LNCaP clone FGC (cell line): ENCODE results near the gene DHDH.
A peak's percentile ranks its signal among the peaks of the same experiment; 100 is the strongest.

Experiments
- DNase-seq: peaks from one replicate; pipeline ENCODE4 v3.0.0-alpha.2; 2011; ENCODE audit warnings: low read depth
- H3K4me3 ChIP-seq: 2 replicates; pipeline ENCODE4 v1.5.1; 2011; ENCODE audit warnings: mild to moderate bottlenecking, low read depth, low read length, control low read depth
- TF ChIP-seq, protein P1 (sequence below): IDR thresholded peaks from 2 replicates; pipeline ENCODE4 v1.5.1; 2012; ENCODE audit warnings: mild to moderate bottlenecking; ENCODE audit not compliant: control insufficient read depth, insufficient read depth; ENCODE audit errors: extremely low read depth

Gene DHDH

DNA sequence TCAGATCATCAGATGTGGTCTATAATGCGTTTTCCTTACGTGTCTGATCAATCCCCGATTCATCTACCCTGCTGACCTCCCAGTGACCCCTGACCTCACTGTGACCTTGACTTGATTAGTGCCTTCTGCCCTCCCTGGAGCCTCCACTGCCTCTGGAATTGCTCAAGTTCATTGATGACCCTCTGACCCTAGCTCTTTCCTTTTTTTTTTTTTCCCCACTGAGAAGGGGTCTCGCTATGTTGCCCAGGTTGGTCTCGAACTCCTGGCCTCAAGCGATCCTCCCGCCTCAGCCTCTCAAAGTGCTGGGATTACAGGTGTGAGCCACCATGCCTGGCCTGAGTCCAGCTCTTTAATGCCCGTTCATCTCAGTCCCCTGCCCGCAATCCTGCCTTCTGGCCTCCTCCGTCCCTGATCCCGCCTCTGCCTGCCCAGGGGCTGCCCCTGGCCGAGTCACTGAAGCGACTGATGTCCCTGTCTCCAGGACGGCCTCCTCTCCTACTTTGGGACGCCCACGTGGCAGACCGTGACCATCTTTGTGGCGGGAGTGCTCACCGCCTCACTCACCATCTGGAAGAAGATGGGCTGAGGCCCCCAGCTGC is 27.7 kb downstream of the DHDH start:
- TF ChIP-seq, protein P1, sequence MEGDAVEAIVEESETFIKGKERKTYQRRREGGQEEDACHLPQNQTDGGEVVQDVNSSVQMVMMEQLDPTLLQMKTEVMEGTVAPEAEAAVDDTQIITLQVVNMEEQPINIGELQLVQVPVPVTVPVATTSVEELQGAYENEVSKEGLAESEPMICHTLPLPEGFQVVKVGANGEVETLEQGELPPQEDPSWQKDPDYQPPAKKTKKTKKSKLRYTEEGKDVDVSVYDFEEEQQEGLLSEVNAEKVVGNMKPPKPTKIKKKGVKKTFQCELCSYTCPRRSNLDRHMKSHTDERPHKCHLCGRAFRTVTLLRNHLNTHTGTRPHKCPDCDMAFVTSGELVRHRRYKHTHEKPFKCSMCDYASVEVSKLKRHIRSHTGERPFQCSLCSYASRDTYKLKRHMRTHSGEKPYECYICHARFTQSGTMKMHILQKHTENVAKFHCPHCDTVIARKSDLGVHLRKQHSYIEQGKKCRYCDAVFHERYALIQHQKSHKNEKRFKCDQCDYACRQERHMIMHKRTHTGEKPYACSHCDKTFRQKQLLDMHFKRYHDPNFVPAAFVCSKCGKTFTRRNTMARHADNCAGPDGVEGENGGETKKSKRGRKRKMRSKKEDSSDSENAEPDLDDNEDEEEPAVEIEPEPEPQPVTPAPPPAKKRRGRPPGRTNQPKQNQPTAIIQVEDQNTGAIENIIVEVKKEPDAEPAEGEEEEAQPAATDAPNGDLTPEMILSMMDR: no peak
- DNase-seq: no peak
- no peak overlapping the region for H3K4me3 ChIP-seq

DNA sequence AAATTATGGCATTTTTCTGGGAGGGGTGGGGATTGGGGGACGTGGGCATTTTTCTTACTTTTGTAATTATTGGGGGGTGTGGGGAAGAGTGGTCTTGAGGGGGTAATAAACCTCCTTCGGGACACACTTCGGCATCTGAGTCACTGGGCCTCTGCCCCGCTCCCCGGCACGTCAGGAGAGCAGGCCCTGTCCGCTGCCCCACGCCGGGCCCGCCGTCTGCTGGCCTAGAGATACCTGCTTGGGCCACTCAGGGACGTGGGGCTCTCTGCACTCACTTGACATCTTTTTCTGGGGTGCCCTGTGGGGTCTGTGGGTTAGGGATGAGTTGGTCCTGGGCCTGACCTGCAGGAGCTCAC is 28.2 kb downstream of the DHDH start:
- TF ChIP-seq, protein P1: no peak
- no peak for DNase-seq
- no peak overlapping the region for H3K4me3 ChIP-seq

DNA sequence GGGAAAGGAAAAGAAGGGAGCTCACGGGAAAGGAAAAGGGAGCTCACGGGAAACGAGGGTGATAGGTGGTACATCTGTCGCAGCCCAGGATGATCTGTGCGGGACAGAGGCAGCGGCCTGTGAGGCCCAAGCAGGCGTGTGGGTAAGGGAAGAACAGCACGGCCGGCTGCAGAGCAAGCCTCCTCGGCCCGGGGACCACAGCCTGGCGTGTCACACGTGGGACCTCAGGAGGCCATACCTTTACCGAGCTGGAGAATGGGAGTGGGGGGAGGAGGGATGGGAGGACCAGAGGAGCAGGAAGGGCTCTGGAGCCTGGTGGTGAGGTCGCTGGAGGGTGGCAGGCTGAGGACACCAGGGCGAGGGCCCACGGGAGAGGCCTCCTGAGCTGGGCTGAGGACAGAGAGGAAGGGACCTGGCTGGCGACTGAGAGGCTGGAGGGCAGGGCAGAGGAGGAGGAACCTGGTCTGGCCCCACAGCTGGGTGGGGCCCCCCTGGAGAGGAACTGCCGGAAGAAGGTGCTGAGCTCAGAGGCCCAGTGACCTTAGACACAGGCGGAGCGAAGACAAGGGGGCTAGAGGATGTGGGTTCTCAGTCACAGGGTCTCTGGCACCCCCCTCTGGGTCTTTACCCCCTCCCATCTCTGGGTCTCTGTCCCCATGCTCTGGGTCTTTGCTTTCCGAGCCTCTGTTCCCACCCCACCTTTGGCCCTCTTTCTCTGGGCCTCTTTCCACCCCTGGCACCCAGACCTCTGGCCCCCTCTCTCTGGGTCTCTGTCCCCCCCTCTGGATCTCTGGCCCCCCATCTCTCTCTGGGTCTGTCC is 28.7 kb downstream of the DHDH start:
- no peak for DNase-seq
- TF ChIP-seq, protein P1: no peak
- H3K4me3 ChIP-seq: no peak overlapping the region

DNA sequence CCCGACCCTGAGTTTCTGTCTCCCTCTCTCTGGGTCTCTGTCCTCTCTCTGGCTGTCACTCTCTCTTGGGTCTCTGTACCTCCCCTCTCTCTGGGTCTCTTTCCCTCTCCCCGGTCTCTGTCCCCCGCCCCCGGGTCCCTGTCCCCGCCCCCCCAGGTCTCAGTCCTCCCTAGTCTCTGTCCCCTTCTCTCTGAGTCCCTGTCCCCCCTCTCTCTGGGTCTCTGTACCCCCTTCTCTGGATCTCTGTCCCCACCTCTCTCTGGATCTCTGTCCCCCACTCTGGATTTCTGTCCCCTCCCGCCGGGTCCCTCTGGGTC is 29.3 kb downstream of the DHDH start:
- H3K4me3 ChIP-seq: no peak overlapping the region
- DNase-seq: no peak
- TF ChIP-seq, protein P1: no peak

DNA sequence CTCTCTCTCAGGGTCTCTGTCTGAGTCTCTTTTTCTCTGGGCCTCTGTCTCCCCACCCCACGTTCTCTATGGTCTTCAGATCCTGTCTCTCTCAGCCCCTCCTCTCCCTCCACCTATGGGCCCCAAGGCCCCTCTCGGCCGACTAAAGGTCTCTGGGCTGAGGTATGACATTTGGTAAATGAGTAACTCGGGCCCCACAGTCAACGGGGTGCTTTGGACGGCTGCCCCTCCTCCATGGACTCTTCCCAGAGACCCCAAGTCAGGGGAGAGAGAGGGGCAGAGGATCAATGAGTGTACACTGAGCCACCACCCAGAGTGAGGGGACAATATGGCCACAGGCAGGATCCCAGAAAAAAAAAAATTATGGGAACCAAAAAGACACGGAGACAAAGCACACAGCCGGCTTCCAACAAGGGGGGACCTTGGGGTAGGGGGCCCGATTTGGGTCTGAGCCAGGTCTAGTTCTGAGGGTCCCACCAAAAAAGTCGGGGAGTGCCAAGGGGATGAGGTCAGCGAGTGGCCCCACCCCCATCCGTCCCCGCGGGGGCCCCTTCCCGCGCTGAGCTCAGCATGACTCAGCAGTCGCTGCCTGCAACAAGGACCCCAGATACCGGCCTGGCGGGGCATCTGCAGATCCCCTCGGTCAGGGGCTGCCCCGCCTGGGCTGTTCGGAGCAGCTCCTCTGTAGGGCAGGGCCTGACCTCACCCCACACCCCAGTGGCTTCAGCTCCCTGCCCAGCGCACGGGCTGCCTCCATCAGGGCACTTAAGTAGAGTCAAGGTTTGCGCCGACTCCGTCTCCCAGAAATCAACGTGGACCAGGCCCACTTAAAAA is 30.1 kb downstream of the DHDH start:
- no peak for DNase-seq
- H3K4me3 ChIP-seq: no peak overlapping the region
- TF ChIP-seq, protein P1: no peak

DNA sequence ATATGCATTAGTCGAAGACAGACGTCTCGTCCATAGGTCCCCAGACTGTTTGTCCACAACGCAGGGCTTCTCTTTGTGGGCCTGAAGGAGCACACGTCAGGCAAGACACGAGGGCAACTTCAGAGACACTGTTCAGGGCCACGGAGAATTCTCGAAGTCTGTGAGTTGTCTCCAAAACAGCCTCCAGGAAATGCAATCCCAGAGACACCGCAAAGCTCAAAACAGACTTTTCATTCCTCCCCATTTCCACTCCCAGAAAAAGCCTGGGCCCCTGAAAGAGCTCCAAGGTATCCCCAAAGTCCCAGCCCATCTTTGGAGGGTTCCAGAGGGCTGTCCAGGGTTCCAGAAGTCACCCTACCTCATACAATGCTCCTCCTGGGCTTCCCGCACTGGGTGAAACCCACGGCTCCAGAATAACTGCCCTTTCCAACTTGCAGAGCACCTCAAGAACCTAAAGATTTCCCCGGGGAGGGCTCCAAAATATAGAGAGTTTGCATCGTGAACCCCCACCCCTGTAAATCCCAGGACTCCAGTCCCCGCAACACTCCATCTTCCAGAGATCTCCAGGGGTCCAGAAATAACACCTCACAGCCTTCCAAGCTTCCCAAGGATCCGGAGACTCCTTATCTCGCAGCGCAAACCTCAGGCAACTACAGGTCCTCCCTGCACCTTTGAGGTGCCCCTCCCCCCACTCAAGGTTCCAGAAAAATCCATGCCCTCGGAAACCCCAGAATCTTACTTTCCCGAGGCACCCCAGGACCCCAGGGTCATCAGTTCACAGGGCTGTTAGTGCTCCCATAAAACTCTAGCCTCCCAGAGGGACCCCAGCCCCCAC is 30.9 kb downstream of the DHDH start:
- TF ChIP-seq, protein P1: no peak
- no peak for DNase-seq
- peak overlapping the region; percentile 71 for H3K4me3 ChIP-seq
